Measurements from ENCODE around the gene FBLN2. TPM values are rescaled to one million over a fixed set of nuclear protein-coding genes. Genes with fewer than 3 reads are reported as not detected.

FBLN2 gene
- total and polyA plus RNA-seq, 2 of the 4 experiments (the other 2 are of a cell fraction), result 11.8 to 60.8 TPM

GRCh38 chr3:13644341-13645117, 95.6 kb downstream of the FBLN2 start:
- Histone ChIP-seq H3K4me3 (ENCODE audit: insufficient read depth, low read depth, low read length) (no peak overlapping the region), H2BK5ac (ENCODE audit: low read depth, low read length, poor library complexity, severe bottlenecking) (no peak overlapping the region), H2AK9ac (replicated peaks; ENCODE audit: low read depth, low read length, poor library complexity) (peak overlapping the region; percentile 45), H3K56ac (ENCODE audit: extremely low read depth, insufficient read depth, low read length) (no peak overlapping the region), H4K5ac (ENCODE audit: low read depth, low read length) (no peak overlapping the region), H2BK120ac (ENCODE audit: low read depth, low read length) (no peak overlapping the region), H2AFZ (replicated peaks; ENCODE audit: low read length, poor library complexity) (no peak overlapping the region), H3K27ac (ENCODE audit: insufficient read depth, low read length) (no peak overlapping the region), H3K79me1 (ENCODE audit: low read depth in 1 of 2, low read length in 2 of 2) (no peaks in the 10 kb centered on the region), H2BK15ac (ENCODE audit: low read depth, low read length) (no peak overlapping the region), H3K9me3 (ENCODE audit: control insufficient read depth, insufficient read depth, low read length) (no peaks in the 10 kb centered on the region), H3K4me2 (ENCODE audit: low read depth, low read length) (no peak overlapping the region), H3K23ac (ENCODE audit: low read depth, low read length) (no peak overlapping the region), H4K8ac (ENCODE audit: low read depth in 2 of 2, low read length in 2 of 2) (no peak overlapping the region), H3K36me3 (ENCODE audit: control insufficient read depth, insufficient read depth, low read length) (no peaks in the 10 kb centered on the region), H3K9ac (ENCODE audit: low read depth, low read length) (no peak overlapping the region), H3K18ac (ENCODE audit: low read depth, low read length) (no peak overlapping the region), H2BK20ac (ENCODE audit: low read depth, low read length) (no peak overlapping the region), H3K4me1 (ENCODE audit: control insufficient read depth, insufficient read depth, low read length) (peaks cover 1% of the 10 kb centered on the region; the same call in 1 of the 2 replicates), H4K91ac (ENCODE audit: insufficient read depth, low read depth, low read length) (no peak overlapping the region), H4K20me1 (ENCODE audit: insufficient read depth, low read length) (no peaks in the 10 kb centered on the region), H3K9me1 (ENCODE audit: insufficient read depth, low read length) (peaks cover 4% of the 10 kb centered on the region; the same call in 1 of the 2 replicates), H3K27me3 (ENCODE audit: control insufficient read depth, insufficient read depth, low read length) (no peaks in the 10 kb centered on the region; the same call in 1 of the 2 replicates), H3K14ac (replicated peaks; ENCODE audit: low read depth, low read length) (no peak overlapping the region), H2AK5ac (ENCODE audit: low read depth, low read length) (no peak overlapping the region), H3K4ac (ENCODE audit: low read depth, low read length) (no peak overlapping the region)
- BruUV-seq (replicated peaks), result no TSS peak
- WGBS, 2 experiments (ENCODE audit: extremely low coverage in 2 of 2, insufficient read length in 1 of 2), result 69% methylated on average over 2 of the region's 4 CpGs; no CpG with 5 or more reads in 1 of the 2 experiments
- intact Hi-C loops (cut with micrococcal nuclease) (loop anchor here (5.0 to 10.0 kb wide), 2 partner anchors 70 to 662 kb away; no protein-coding TSS in a partner anchor), dilution Hi-C loops (cut with HindIII; ENCODE audit: low sequenced_read_pairs, unreplicated experiment) (no loop called here), in situ Hi-C loops (cut with MboI; ENCODE audit: low sequenced_read_pairs) (loop anchor here (5.0 to 10.0 kb wide), 2 partner anchors 147 to 560 kb away; no protein-coding TSS in a partner anchor)
- ATAC-seq (ENCODE audit: low read depth), result no peak
- peak; percentile 43; the same call in 1 of the 2 replicates for TF ChIP-seq CEBPB (IDR thresholded peaks at IDR 0.05; ENCODE audit: low read depth, low read length)
- TF ChIP-seq RCOR1 (IDR thresholded peaks at IDR 0.05; ENCODE audit: insufficient replicate concordance, low read length), result no peak
- CTCF ChIA-PET, result interaction anchor here (1.0 to 3.0 kb wide), 2 partner anchors 111 to 148 kb away, joined by 5 to 13 read pairs; no protein-coding TSS in a partner anchor
- POLR2A ChIA-PET (ENCODE audit: unreplicated experiment), result no interaction called here
- peak; percentile 61 for DNase-seq

All from IMR-90 (cell line).